K562 (cell line): ENCODE data around the gene L3MBTL1. TPM values are rescaled to one million over a fixed set of nuclear protein-coding genes. Genes with fewer than 3 reads are reported as not detected.

Experiments used
- DACH1 ChIP-seq: fragments of 450-650 bp; IDR thresholded peaks from 2 replicates; pipeline ENCODE4 v1.6.1; 2018; ENCODE audit not compliant: partially characterized antibody
- EP400 ChIP-seq: fragments of 450-650 bp; IDR thresholded peaks from 2 replicates; pipeline ENCODE4 v1.6.1; 2017; ENCODE audit warnings: antibody characterized with exemption, mild to moderate bottlenecking, moderate library complexity
- HMGN3 ChIP-seq: IDR thresholded peaks from 2 replicates; pipeline ENCODE4 v1.6.1; 2011; ENCODE audit warnings: borderline replicate concordance, low read depth, mild to moderate bottlenecking, mixed read lengths, low read length; ENCODE audit not compliant: insufficient read length; ENCODE audit errors: extremely low read depth
- HNRNPLL ChIP-seq: fragments of 200-400 bp; formaldehyde crosslinking; IDR thresholded peaks from 2 replicates; pipeline ENCODE4 v1.6.1; 2017; ENCODE audit warnings: low read length, low read depth, mild to moderate bottlenecking; ENCODE audit not compliant: poor library complexity, severe bottlenecking
- KDM4B ChIP-seq, 2 experiments: fragments of 450-650 bp in 1 of 2; sonication (generic) in 1 of 2; IDR thresholded peaks; 2 replicates each; pipeline ENCODE4 v1.6.1; 2016 to 2017; ENCODE audit warnings: borderline replicate concordance in 2 of 2, antibody characterized with exemption in 1 of 2, low read depth in 1 of 2, mild to moderate bottlenecking in 1 of 2
- KDM5B ChIP-seq: fragments of 200-600 bp; sonication (generic); IDR thresholded peaks from 2 replicates; pipeline ENCODE4 v1.6.1; 2012; ENCODE audit warnings: low read depth, mild to moderate bottlenecking, moderate library complexity, low read length, control low read depth, inconsistent platforms; ENCODE audit not compliant: insufficient replicate concordance
- MBD2 ChIP-seq: sonication (generic); IDR thresholded peaks from 2 replicates; pipeline ENCODE4 v1.6.1; 2016; ENCODE audit warnings: low read depth, borderline replicate concordance
- SETDB1 ChIP-seq: IDR thresholded peaks from one replicate; pipeline ENCODE4 v1.6.1; 2012; ENCODE audit warnings: low read length, control low read depth, inconsistent platforms
- SP1 ChIP-seq: sonication (generic); formaldehyde crosslinking; IDR thresholded peaks from 2 replicates; pipeline ENCODE4 v1.8.1; 2022; ENCODE audit warnings: mild to moderate bottlenecking, missing genetic modification reagents
- TAF1 ChIP-seq: IDR thresholded peaks from 2 replicates; pipeline ENCODE4 v1.6.1; 2011; ENCODE audit warnings: mild to moderate bottlenecking, low read length, moderate library complexity; ENCODE audit not compliant: insufficient read depth, control insufficient read depth, severe bottlenecking; ENCODE audit errors: extremely low read depth
- ZNF263 ChIP-seq: sonication (generic); formaldehyde crosslinking; IDR thresholded peaks from 2 replicates; pipeline ENCODE4 v1.8.0; 2022; ENCODE audit warnings: mild to moderate bottlenecking, missing genetic modification reagents, borderline replicate concordance
- polyA plus RNA-seq, 8 experiments: library from polyadenylated mRNA; depleted of rRNA in 4 of 8; stranded (reverse) in 5 of 8; unstranded in 3 of 8; fragments of >200 nt; fragmentation: Nextera tagmentation in 2 of 8; fragmentation: Illumina TruSeq in 1 of 8; extraction: Ambion mirVana in 2 of 8; extraction: Trizol in 1 of 8; gene quantifications; 2 replicates each; pipeline versions ENCODE4 v1.2.1 to v1.2.3, GENCODE V29; 2011 to 2014; ENCODE audit warnings: inconsistent platforms in 1 of 8, missing spikeins in 1 of 8
- total RNA-seq, 7 experiments: library from RNA; depleted of rRNA in 6 of 7; stranded (reverse); fragments of >200 nt in 6 of 7; fragmentation: Illumina TruSeq in 2 of 7; extraction: Trizol in 2 of 7; gene quantifications; 2 replicates each; pipeline versions ENCODE4 v1.2.1 to v1.2.3, GENCODE V29; 2011 to 2021; ENCODE audit warnings: low replicate concordance in 1 of 7
- TF ChIP-seq, protein P1 (sequence below): sonication (generic); formaldehyde crosslinking; IDR thresholded peaks from 2 replicates; pipeline ENCODE4 v1.8.0; 2022; ENCODE audit warnings: mild to moderate bottlenecking, missing genetic modification reagents
- TF ChIP-seq, protein P2 (sequence below): fragments of 450-650 bp; IDR thresholded peaks from 2 replicates; pipeline ENCODE4 v1.6.1; 2018; ENCODE audit not compliant: partially characterized antibody
- TF ChIP-seq, protein P3 (sequence below): sonication (generic); formaldehyde crosslinking; IDR thresholded peaks from 2 replicates; pipeline ENCODE4 v1.9.0; 2022; ENCODE audit warnings: mild to moderate bottlenecking, missing genetic modification reagents
- TF ChIP-seq, protein P4 (sequence below): fragments of 250-450 bp; sonication (Bioruptor Pico); IDR thresholded peaks from 2 replicates; pipeline ENCODE4 v1.4.0; 2020; ENCODE audit warnings: mild to moderate bottlenecking

Gene L3MBTL1
- total and polyA plus RNA-seq, 9 of the 15 experiments (the other 6 are each of a cell fraction or from before 2014, with no cell fraction given) = 0.77 to 10.0 (median 4.4) TPM

DNA sequence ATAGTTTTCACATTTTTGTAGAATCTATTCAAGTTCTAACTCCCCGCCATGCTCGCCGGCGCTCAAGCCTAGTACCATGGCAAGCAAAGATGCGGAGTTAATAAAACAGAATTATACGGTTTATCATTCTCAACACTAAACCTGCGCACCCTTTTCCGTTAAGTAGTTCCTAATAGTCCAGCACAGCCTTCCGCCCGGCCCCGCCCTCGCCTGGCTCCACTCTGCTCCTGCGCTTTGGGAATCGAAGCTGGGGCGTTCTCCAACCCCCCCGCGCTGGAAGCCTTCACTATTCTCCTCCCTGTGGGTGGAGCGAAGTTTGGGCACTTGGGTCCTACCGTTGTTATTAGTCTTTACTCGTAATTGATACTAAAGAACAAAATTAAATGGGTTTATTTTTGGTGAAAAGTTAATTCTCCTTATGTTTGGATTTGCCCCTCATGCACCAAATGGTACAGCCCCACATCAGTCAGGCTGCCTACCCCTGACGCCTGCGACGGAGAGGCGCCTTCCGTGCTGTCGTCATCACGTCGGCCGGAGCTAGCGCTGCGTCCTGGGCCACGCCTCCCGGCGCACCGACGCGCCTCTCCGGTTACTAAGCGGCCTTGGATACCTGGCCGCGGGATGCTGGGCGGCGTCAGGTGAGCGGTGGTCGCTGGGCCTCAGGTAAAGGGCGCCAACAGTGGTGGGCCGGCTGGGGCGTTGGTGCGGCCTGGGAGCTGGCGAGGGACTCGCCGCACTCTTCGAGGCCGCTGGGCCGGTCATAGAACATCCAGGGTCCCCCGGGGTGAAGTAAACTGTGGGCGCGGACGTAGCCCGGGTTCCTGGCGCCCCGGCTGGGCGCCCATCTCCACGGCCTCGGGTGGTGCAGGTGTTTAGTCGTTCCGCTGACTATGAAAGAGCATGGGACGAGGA is 83.2 kb downstream of the L3MBTL1 start, which contains the start of gene IFT52 (continued):
- peak; percentile 37 for TF ChIP-seq DACH1
- peak; percentile 34 for TF ChIP-seq KDM5B
- TF ChIP-seq SP1 = peak; percentile 80; the same call in 1 of the 2 replicates
- TF ChIP-seq HNRNPLL = peak; percentile 23
- TF ChIP-seq ZNF263 (CRISPR knock-in tag) = no peak; the same call in 1 of the 2 replicates
- TF ChIP-seq, protein P1, sequence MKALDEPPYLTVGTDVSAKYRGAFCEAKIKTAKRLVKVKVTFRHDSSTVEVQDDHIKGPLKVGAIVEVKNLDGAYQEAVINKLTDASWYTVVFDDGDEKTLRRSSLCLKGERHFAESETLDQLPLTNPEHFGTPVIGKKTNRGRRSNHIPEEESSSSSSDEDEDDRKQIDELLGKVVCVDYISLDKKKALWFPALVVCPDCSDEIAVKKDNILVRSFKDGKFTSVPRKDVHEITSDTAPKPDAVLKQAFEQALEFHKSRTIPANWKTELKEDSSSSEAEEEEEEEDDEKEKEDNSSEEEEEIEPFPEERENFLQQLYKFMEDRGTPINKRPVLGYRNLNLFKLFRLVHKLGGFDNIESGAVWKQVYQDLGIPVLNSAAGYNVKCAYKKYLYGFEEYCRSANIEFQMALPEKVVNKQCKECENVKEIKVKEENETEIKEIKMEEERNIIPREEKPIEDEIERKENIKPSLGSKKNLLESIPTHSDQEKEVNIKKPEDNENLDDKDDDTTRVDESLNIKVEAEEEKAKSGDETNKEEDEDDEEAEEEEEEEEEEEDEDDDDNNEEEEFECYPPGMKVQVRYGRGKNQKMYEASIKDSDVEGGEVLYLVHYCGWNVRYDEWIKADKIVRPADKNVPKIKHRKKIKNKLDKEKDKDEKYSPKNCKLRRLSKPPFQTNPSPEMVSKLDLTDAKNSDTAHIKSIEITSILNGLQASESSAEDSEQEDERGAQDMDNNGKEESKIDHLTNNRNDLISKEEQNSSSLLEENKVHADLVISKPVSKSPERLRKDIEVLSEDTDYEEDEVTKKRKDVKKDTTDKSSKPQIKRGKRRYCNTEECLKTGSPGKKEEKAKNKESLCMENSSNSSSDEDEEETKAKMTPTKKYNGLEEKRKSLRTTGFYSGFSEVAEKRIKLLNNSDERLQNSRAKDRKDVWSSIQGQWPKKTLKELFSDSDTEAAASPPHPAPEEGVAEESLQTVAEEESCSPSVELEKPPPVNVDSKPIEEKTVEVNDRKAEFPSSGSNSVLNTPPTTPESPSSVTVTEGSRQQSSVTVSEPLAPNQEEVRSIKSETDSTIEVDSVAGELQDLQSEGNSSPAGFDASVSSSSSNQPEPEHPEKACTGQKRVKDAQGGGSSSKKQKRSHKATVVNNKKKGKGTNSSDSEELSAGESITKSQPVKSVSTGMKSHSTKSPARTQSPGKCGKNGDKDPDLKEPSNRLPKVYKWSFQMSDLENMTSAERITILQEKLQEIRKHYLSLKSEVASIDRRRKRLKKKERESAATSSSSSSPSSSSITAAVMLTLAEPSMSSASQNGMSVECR = peak; percentile 55; the same call in 1 of the 2 replicates
- TF ChIP-seq, protein P2, sequence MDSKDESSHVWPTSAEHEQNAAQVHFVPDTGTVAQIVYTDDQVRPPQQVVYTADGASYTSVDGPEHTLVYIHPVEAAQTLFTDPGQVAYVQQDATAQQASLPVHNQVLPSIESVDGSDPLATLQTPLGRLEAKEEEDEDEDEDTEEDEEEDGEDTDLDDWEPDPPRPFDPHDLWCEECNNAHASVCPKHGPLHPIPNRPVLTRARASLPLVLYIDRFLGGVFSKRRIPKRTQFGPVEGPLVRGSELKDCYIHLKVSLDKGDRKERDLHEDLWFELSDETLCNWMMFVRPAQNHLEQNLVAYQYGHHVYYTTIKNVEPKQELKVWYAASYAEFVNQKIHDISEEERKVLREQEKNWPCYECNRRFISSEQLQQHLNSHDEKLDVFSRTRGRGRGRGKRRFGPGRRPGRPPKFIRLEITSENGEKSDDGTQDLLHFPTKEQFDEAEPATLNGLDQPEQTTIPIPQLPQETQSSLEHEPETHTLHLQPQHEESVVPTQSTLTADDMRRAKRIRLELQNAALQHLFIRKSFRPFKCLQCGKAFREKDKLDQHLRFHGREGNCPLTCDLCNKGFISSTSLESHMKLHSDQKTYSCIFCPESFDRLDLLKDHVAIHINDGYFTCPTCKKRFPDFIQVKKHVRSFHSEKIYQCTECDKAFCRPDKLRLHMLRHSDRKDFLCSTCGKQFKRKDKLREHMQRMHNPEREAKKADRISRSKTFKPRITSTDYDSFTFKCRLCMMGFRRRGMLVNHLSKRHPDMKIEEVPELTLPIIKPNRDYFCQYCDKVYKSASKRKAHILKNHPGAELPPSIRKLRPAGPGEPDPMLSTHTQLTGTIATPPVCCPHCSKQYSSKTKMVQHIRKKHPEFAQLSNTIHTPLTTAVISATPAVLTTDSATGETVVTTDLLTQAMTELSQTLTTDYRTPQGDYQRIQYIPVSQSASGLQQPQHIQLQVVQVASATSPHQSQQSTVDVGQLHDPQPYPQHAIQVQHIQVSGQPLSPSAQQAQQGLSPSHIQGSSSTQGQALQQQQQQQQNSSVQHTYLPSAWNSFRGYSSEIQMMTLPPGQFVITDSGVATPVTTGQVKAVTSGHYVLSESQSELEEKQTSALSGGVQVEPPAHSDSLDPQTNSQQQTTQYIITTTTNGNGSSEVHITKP = peak; percentile 100
- TF ChIP-seq TAF1 = peak; percentile 25
- no peak for TF ChIP-seq SETDB1
- TF ChIP-seq, protein P3, sequence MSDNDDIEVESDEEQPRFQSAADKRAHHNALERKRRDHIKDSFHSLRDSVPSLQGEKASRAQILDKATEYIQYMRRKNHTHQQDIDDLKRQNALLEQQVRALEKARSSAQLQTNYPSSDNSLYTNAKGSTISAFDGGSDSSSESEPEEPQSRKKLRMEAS = peak; percentile 54
- TF ChIP-seq MBD2 = peak; percentile 95
- TF ChIP-seq, protein P4, sequence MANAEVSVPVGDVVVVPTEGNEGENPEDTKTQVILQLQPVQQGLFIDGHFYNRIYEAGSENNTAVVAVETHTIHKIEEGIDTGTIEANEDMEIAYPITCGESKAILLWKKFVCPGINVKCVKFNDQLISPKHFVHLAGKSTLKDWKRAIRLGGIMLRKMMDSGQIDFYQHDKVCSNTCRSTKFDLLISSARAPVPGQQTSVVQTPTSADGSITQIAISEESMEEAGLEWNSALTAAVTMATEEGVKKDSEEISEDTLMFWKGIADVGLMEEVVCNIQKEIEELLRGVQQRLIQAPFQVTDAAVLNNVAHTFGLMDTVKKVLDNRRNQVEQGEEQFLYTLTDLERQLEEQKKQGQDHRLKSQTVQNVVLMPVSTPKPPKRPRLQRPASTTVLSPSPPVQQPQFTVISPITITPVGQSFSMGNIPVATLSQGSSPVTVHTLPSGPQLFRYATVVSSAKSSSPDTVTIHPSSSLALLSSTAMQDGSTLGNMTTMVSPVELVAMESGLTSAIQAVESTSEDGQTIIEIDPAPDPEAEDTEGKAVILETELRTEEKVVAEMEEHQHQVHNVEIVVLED (CRISPR knock-in tag) = peak; percentile 99
- peak; percentile 73 for TF ChIP-seq EP400
- peak in 1 of 2 experiments; percentile 76; a peak in 1 of 4 replicates for TF ChIP-seq KDM4B (IDR thresholded peaks at IDR 0.05; ENCODE audit: borderline replicate concordance in 2 of 2, low read depth in 1 of 2)
- peak; percentile 4 for TF ChIP-seq HMGN3
